ENCODE measurements around the gene FBXL3. TPM values are rescaled to one million over a fixed set of nuclear protein-coding genes. Genes with fewer than 3 reads are reported as not detected.

The FBXL3 gene
- total and polyA plus RNA-seq, 2 of the 8 experiments (the other 6 are each of a cell fraction or from before 2014, with no cell fraction given): 4.9 to 14.9 TPM

- peak overlapping the region; percentile 96 for H2BK120ac ChIP-seq (replicated peaks; ENCODE audit: low read depth, low read length)
- POLR2A ChIA-PET (ENCODE audit: partially characterized antibody): interaction anchor here (1.3 kb wide), 1 partner anchor 22 kb away, joined by 3 read pairs; no protein-coding TSS in a partner anchor
- H3K18ac ChIP-seq (ENCODE audit: extremely low read depth, low read length): no peak overlapping the region
- H3K56ac ChIP-seq (replicated peaks; ENCODE audit: insufficient read length, low read depth, low read length): no peak overlapping the region
- DNase-seq (ENCODE audit: low read depth in 1 of 2, low spot score in 2 of 2) (peak in 1 of 2 experiments; percentile 59), FAIRE-seq (peak; percentile 55)
- no peak overlapping the region for H3K4ac ChIP-seq (replicated peaks; ENCODE audit: insufficient read length, low read depth, low read length)
- no peak overlapping the region for H3K23ac ChIP-seq (ENCODE audit: insufficient read length)
- H3K23me2 ChIP-seq (ENCODE audit: low read depth, low read length): no peaks in the 10 kb centered on the region
- 0 out of 2 replicates have a peak overlapping the region, but pooled peaks have one; percentile 31 for H2AK5ac ChIP-seq (ENCODE audit: low read depth, low read length)
- 50% methylated on average over 4 of the region's 4 CpGs; no CpG with 5 or more reads in 1 of the 2 experiments for WGBS, 2 experiments (ENCODE audit: extremely low coverage in 1 of 2, insufficient coverage in 1 of 2, insufficient read length in 1 of 2, insufficient replicate concordance in 2 of 2, low coverage in 1 of 2, low lambda C conversion rate in 2 of 2, missing lambda C conversion rate in 1 of 2)
- H3K4me3 ChIP-seq (ENCODE audit: extremely low read depth in 1 of 4, insufficient read depth in 2 of 4, low read depth in 3 of 4, low read length in 4 of 4): peak overlapping the region in 1 of 4 experiments; percentile 30; a peak in 2 of 8 replicates
- no peak overlapping the region for H4K8ac ChIP-seq (ENCODE audit: extremely low read depth, insufficient read depth, low read length)
- H4K91ac ChIP-seq (replicated peaks; ENCODE audit: insufficient read length, low read length): peak overlapping the region; percentile 93
- H2BK12ac ChIP-seq (ENCODE audit: low read depth, low read length): peak overlapping the region; percentile 41; the same call in 1 of the 2 replicates
- peaks cover 0 to 6% (median 2%) of the 10 kb centered on the region in 4 experiments; a peak in 3 of 8 replicates for H3K36me3 ChIP-seq (ENCODE audit: control insufficient read depth in 2 of 4, insufficient read depth in 4 of 4, low read length in 3 of 4)
- H3K79me2 ChIP-seq (ENCODE audit: control insufficient read depth in 1 of 2, insufficient read depth in 2 of 2, low read length in 2 of 2): no peaks in the 10 kb centered on the region
- no peaks in the 10 kb centered on the region for H3K79me1 ChIP-seq (ENCODE audit: low read depth, low read length)
- no peak overlapping the region for H3K9ac ChIP-seq (replicated peaks in 1 of 4; ENCODE audit: extremely low read depth in 1 of 4, low read depth in 3 of 4, low read length in 3 of 4)
- peak overlapping the region; percentile 71; the same call in 1 of the 2 replicates for H2BK5ac ChIP-seq (ENCODE audit: low read depth, low read length)
- peak overlapping the region; percentile 18; the same call in 1 of the 2 replicates for H2AFZ ChIP-seq (ENCODE audit: low read length)
- H4K20me1 ChIP-seq (replicated peaks in 1 of 2; ENCODE audit: control insufficient read depth in 1 of 2, insufficient read depth in 2 of 2, low read length in 2 of 2): no peaks in the 10 kb centered on the region
- H3K4me2 ChIP-seq (ENCODE audit: insufficient read depth in 1 of 2, low read depth in 2 of 2, low read length in 2 of 2): peak overlapping the region; percentile 15 to 28; a peak in 2 of 4 replicates
- no peak overlapping the region for H2BK15ac ChIP-seq (ENCODE audit: low read length)
- H3K14ac ChIP-seq (ENCODE audit: insufficient read length): no peak overlapping the region
- no peaks in the 10 kb centered on the region for H3K27me3 ChIP-seq (replicated peaks in 1 of 4; ENCODE audit: control insufficient read depth in 3 of 4, extremely low read depth in 1 of 4, insufficient read depth in 3 of 4, low read length in 3 of 4)
- H3K27ac ChIP-seq (ENCODE audit: low read depth, low read length): 0 out of 2 replicates have a peak overlapping the region, but pooled peaks have one; percentile 39
- no peaks in the 10 kb centered on the region for H3K9me3 ChIP-seq (ENCODE audit: insufficient read depth in 2 of 2, low read depth in 1 of 2, low read length in 1 of 2)
- H4K5ac ChIP-seq (ENCODE audit: insufficient read length, low read depth, low read length): no peak overlapping the region
- H3K4me1 ChIP-seq (replicated peaks in 1 of 4; ENCODE audit: control insufficient read depth in 3 of 4, insufficient read depth in 4 of 4, low read length in 3 of 4): peaks cover 4 to 15% (median 10%) of the 10 kb centered on the region in 4 experiments; a peak in 6 of 7 replicates
- TF ChIP-seq TAF7 (optimal IDR thresholded peaks at IDR 0.05; ENCODE audit: borderline replicate concordance, low read depth, low read length) (no peak), SP1 (IDR thresholded peaks at IDR 0.05; ENCODE audit: low read depth, low read length) (0 out of 2 replicates have a peak, but pooled peaks have one; percentile 13)
- H2BK20ac ChIP-seq (ENCODE audit: low read length): 0 out of 2 replicates have a peak overlapping the region, but pooled peaks have one; percentile 0
- CTCF ChIA-PET (ENCODE audit: partially characterized antibody): interaction anchor here (1.4 kb wide), 1 partner anchor 8 kb away, joined by 6 read pairs; no protein-coding TSS in a partner anchor
Measured at GRCh38 chr13:77048681-77049080, 21.7 kb upstream of the FBXL3 start.
